ENCODE data around the gene PLEKHA4. TPM values are rescaled to one million over a fixed set of nuclear protein-coding genes. Genes with fewer than 3 reads are reported as not detected.

The PLEKHA4 gene
- total RNA-seq, 6 experiments from 2014 or later: 5.7 to 25.6 (median 12.0) TPM

DNA sequence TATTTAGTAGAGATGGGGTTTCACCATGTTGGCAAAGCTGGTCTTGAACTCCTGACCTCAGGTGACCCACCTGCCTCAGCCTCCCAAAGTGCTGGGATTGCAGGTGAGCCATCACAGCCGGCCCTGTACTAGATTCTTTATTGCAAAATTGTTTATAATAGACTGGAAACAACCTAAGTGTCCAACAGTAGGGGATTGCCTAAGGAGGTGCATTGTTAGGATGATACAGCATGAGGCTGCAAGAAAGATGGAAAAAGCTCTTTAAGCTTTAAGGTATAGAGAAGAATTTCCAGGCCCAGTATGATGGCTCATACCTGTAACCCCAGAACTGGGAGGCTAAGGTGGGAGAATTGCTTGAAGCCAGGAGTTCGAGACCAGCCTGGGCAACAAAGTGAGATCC lies 65.8 kb downstream of the PLEKHA4 start:
- ATAC-seq (no peak), DNase-seq (no peak)
- no peak overlapping the region for H3K27ac ChIP-seq
- no peaks in the 10 kb centered on the region for H3K4me1 ChIP-seq
- no peaks in the 10 kb centered on the region for H3K27me3 ChIP-seq
- H3K9me3 ChIP-seq: no peaks in the 10 kb centered on the region
- peaks cover 0 to 9% (median 0%) of the 10 kb centered on the region in 4 donors for H3K36me3 ChIP-seq
- whole genome bisulfite sequencing (ENCODE audit: insufficient coverage, low coverage, low lambda C conversion rate, missing lambda C conversion rate): 60% methylated on average over 1 of the region's 2 CpGs
- H3K4me3 ChIP-seq: no peak overlapping the region
- TF ChIP-seq, protein P1, sequence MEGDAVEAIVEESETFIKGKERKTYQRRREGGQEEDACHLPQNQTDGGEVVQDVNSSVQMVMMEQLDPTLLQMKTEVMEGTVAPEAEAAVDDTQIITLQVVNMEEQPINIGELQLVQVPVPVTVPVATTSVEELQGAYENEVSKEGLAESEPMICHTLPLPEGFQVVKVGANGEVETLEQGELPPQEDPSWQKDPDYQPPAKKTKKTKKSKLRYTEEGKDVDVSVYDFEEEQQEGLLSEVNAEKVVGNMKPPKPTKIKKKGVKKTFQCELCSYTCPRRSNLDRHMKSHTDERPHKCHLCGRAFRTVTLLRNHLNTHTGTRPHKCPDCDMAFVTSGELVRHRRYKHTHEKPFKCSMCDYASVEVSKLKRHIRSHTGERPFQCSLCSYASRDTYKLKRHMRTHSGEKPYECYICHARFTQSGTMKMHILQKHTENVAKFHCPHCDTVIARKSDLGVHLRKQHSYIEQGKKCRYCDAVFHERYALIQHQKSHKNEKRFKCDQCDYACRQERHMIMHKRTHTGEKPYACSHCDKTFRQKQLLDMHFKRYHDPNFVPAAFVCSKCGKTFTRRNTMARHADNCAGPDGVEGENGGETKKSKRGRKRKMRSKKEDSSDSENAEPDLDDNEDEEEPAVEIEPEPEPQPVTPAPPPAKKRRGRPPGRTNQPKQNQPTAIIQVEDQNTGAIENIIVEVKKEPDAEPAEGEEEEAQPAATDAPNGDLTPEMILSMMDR (IDR thresholded peaks at IDR 0.05): no peak
- no peak for TF ChIP-seq POLR2A (IDR thresholded peaks at IDR 0.05)
- intact Hi-C loops (cut with DNase I): no loop called here

DNA sequence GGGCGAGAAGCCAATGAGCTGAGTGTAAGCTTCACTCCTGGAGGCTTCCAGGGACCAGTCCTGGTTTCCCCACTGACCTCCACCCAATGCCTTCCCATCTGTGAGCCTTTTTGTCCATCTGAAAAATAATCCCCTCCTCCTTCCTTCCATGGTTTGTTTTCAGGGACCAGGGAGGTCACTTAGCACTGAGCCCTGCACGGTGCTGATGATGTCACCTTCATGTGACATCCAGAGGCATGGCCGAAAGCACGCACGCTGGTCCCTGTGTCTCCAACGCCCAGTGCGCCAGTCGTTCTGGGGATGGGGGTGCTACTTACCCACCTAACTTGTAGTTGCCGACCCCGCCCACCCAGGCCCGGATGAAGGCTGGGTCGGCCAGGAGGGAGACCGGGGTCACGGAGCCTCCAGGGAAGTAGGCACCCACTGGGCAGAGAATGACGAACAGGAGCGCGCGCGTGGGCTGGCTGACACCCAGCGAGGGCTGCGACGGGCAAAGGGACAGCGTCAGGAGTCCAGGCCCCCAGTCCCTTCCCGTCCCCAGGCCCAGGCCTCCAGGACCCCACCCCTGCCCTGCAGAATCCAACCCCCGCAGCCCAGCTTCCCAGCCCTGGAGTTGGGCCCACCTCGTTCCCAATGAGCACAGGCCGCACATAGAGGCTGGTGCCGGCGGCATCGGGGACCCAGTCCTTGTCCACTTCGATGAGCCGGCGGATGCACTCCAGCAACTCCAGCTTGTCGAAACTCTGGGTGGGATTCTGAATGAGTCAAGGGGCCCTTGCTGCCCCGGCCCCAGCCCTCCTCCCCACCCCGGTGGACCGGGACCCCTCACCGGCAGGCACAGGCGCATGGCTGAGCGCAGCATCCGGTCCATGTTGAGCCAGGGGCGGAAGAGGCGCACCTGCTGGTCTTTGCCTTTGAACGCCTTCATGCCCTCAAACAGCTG lies 68.8 kb downstream of the PLEKHA4 start:
- ATAC-seq: no peak
- intact Hi-C loops (cut with DNase I): loop anchor here (5.0 kb wide), 1 partner anchor 38 kb away; the partner anchor contains the start of gene HSD17B14 (in 2 of the 2)

GRCh38 chr19:48798937-48799336 lies 69.5 kb downstream of the PLEKHA4 start:
- Histone ChIP-seq H3K36me3 (peaks cover 0 to 9% (median 0%) of the 10 kb centered on the region in 4 donors), H3K4me1 (peaks cover 0 to 16% (median 5%) of the 10 kb centered on the region in 4 donors), H3K27ac (no peak overlapping the region), H3K27me3 (no peaks in the 10 kb centered on the region), H3K4me3 (no peak overlapping the region), H3K9me3 (no peaks in the 10 kb centered on the region)
- intact Hi-C loops (cut with DNase I): loop anchor here (5.0 kb wide), 1 partner anchor 38 kb away; the partner anchor contains the start of gene HSD17B14 (in 2 of the 2)
- no peak for DNase-seq
- WGBS (ENCODE audit: insufficient coverage, low coverage, low lambda C conversion rate, missing lambda C conversion rate): no CpG with 5 or more reads among the region's 6 CpGs
- no peak for ATAC-seq
- no peak for TF ChIP-seq POLR2A (IDR thresholded peaks at IDR 0.05)
- TF ChIP-seq, protein P1 (IDR thresholded peaks at IDR 0.05): no peak

More for the DNA sequence above, 68.8 kb downstream of the PLEKHA4 start:
- Histone ChIP-seq H3K27ac (no peak overlapping the region), H3K4me1 (peaks cover 0 to 16% (median 5%) of the 10 kb centered on the region in 4 donors), H3K9me3 (no peaks in the 10 kb centered on the region), H3K36me3 (peaks cover 0 to 9% (median 0%) of the 10 kb centered on the region in 4 donors), H3K4me3 (no peak overlapping the region), H3K27me3 (no peaks in the 10 kb centered on the region)
- TF ChIP-seq, protein P1 (IDR thresholded peaks at IDR 0.05): no peak
- TF ChIP-seq POLR2A (IDR thresholded peaks at IDR 0.05): no peak
- 89% methylated on average over 9 of the region's 44 CpGs for WGBS (ENCODE audit: insufficient coverage, low coverage, low lambda C conversion rate, missing lambda C conversion rate)
- DNase-seq: no peak

DNA sequence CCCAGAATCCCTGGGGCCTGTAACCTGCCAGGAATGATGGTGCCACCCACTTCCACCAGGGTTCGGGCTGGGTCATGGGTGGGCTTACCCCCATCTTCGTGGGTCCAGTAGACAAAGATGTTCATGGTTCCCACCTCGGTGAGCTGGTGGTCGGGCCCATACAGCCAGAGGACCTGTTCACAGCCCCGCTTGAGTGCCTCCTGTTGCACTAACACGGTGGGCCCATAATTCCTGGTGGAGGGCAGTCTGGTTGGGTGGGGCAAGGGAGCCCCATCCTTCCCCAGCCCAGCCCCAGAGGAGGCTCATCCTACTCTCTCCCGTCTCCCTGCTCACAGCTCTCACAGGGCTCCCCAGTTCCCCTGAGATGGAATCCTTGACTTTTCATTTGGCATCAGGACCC lies 71.3 kb downstream of the PLEKHA4 start:
- ATAC-seq: no peak
- H3K4me1 ChIP-seq: peaks cover 0 to 16% (median 5%) of the 10 kb centered on the region in 4 donors
- no peak for TF ChIP-seq POLR2A (IDR thresholded peaks at IDR 0.05)
- TF ChIP-seq, protein P1 (IDR thresholded peaks at IDR 0.05): no peak

More for the DNA sequence above, 71.3 kb downstream of the PLEKHA4 start:
- Histone ChIP-seq H3K27me3 (no peaks in the 10 kb centered on the region), H3K4me3 (no peak overlapping the region), H3K36me3 (peaks cover 0 to 9% (median 0%) of the 10 kb centered on the region in 4 donors), H3K9me3 (no peaks in the 10 kb centered on the region), H3K27ac (no peak overlapping the region)
- 86% methylated on average over 1 of the region's 7 CpGs for WGBS (ENCODE audit: insufficient coverage, low coverage, low lambda C conversion rate, missing lambda C conversion rate)
- no peak for DNase-seq
- intact Hi-C loops (cut with DNase I): loop anchor here (5.0 kb wide), 1 partner anchor 40 kb away; the partner anchor contains the start of gene HSD17B14 (in 2 of the 2)
